Thoracic aorta (tissue), 2 donors: ENCODE measurements around the gene NRXN3. TPM values are rescaled to one million over a fixed set of nuclear protein-coding genes. Genes with fewer than 3 reads are reported as not detected.

Experiments
- ATAC-seq: fragments of 150-250 bp; one replicate; pipeline ENCODE4 v1.8.0; 2017; ENCODE audit warnings: low read depth; ENCODE audit not compliant: insufficient number of reproducible peaks, low FRiP score
- DNase-seq: peaks from one replicate; pipeline ENCODE4 v3.0.0-alpha.2; 2020; ENCODE audit warnings: low spot score
- H3K27ac ChIP-seq, 2 donors: fragments of 200-600 bp; sonication (generic); 1 replicate in 1 of 2; 2 replicates in 1 of 2; pipeline ENCODE4 v1.5.1; 2016; ENCODE audit warnings: mild to moderate bottlenecking in 2 of 2, moderate library complexity in 2 of 2
- H3K27me3 ChIP-seq: fragments of 200-600 bp; sonication (generic); replicated peaks from 2 replicates; pipeline ENCODE4 v1.6.0; 2016; ENCODE audit warnings: mild to moderate bottlenecking; ENCODE audit not compliant: insufficient read depth
- H3K36me3 ChIP-seq: fragments of 200-600 bp; sonication (generic); one replicate; pipeline ENCODE4 v1.5.1; 2016
- H3K4me1 ChIP-seq, 2 donors: fragments of 200-600 bp; sonication (generic); 1 replicate in 1 of 2; 2 replicates in 1 of 2; pipeline versions ENCODE4 v1.5.1 to v1.6.0; 2016; ENCODE audit warnings: low read depth in 2 of 2, mild to moderate bottlenecking in 1 of 2; ENCODE audit not compliant: control insufficient read depth in 1 of 2
- H3K4me3 ChIP-seq: fragments of 200-600 bp; sonication (generic); 2 replicates; pipeline ENCODE4 v1.5.1; 2016; ENCODE audit warnings: mild to moderate bottlenecking
- H3K9me3 ChIP-seq: fragments of 200-600 bp; sonication (generic); 2 replicates; pipeline ENCODE4 v1.5.1; 2016
- total RNA-seq, 2 donors: library from RNA; depleted of rRNA; stranded (reverse); fragments of >200 nt; gene quantifications; one replicate each; pipeline versions ENCODE4 v1.1.0 to v1.2.3, GENCODE V29; 2016
- TF ChIP-seq, protein P1 (sequence below): fragments of 200-600 bp; sonication (generic); IDR thresholded peaks from one replicate; pipeline ENCODE4 v1.5.1; 2019; ENCODE audit warnings: antibody characterized with exemption

The NRXN3 gene
- total RNA-seq, 2 donors from 2014 or later: 5.6 to 33.3 TPM

DNA sequence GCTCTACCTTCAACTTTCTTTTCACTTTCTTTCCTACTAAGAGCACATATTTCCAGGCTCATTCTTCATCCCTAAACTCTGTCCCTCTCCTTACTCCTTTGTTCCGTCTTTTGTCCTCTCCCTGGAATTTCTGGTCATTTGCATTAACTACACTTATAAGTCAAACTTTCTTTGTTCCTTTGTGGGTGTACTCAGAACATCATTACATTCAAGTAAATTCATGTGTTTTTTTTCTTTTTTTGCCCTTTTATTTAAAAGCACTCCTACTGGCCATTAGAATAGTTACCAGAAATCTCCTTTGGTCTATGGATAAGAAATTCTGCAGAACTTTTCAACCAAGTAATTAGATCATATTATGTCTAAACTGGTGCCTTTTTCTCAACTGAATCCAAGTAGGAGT is 1238.5 kb downstream of the NRXN3 start:
- no peaks in the 10 kb centered on the region for H3K36me3 ChIP-seq
- ATAC-seq: no peak
- no peaks in the 10 kb centered on the region for H3K4me1 ChIP-seq
- no peak overlapping the region for H3K4me3 ChIP-seq
- no peaks in the 10 kb centered on the region for H3K9me3 ChIP-seq
- TF ChIP-seq, protein P1, sequence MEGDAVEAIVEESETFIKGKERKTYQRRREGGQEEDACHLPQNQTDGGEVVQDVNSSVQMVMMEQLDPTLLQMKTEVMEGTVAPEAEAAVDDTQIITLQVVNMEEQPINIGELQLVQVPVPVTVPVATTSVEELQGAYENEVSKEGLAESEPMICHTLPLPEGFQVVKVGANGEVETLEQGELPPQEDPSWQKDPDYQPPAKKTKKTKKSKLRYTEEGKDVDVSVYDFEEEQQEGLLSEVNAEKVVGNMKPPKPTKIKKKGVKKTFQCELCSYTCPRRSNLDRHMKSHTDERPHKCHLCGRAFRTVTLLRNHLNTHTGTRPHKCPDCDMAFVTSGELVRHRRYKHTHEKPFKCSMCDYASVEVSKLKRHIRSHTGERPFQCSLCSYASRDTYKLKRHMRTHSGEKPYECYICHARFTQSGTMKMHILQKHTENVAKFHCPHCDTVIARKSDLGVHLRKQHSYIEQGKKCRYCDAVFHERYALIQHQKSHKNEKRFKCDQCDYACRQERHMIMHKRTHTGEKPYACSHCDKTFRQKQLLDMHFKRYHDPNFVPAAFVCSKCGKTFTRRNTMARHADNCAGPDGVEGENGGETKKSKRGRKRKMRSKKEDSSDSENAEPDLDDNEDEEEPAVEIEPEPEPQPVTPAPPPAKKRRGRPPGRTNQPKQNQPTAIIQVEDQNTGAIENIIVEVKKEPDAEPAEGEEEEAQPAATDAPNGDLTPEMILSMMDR: no peak
- H3K27me3 ChIP-seq: no peaks in the 10 kb centered on the region
- DNase-seq: no peak
- no peak overlapping the region for H3K27ac ChIP-seq

DNA sequence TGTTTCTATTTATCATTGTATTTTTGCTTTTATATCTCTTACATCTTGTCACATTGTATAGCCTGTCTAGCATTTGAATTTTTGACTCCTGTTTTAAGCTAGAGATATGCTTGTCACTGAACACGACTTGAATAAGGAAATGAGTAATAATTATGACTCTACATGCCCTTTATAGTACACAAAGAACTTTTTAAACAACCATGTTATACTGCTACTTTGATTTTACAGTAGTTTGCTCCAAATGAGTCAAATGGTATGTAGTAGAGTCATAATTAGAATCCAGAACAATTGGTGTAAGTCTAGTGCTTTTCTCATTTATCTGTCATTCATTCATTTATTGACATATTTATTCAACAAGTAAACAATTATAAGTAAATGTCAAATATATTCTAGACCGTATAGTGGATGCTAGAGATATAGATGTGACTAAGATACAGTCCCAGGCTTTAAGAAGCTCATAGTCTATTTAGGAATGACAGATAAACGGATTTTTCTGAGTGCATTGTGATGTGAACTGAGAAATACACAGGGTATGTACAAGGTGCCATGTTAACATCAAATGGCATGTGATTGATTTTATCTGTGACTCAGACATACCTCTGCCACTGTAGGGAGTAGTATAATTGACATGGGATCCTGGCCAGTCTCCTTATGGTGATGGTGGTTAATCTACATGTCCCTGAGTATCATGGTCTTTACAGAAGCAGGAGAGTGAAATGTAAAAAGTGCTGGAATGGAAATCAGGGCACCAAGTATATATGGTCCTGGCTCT is 1241.4 kb downstream of the NRXN3 start:
- TF ChIP-seq, protein P1: no peak
- DNase-seq (no peak), ATAC-seq (no peak)
- Histone ChIP-seq H3K36me3 (no peaks in the 10 kb centered on the region), H3K4me3 (no peak overlapping the region), H3K27ac (no peak overlapping the region), H3K4me1 (no peaks in the 10 kb centered on the region), H3K9me3 (no peaks in the 10 kb centered on the region), H3K27me3 (no peaks in the 10 kb centered on the region)

DNA sequence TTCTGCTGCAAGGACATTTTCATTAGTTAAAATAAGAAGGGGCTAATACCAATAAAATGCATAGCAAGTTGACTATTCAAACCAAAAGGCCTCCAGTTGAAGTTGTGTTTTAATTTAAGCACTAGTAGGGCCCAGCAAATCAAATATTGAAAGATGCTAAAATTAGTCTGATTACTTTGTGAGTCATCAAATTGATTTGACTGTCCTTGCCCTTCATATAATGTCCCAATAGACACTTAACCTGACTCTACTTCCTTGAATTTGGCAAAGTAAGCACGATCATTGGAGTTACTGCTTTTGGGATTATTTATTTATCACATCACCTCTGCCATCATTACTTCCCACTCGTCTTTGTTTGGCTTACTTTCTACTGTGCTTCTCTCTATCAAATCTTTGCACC is 1242.6 kb downstream of the NRXN3 start:
- Histone ChIP-seq H3K27me3 (no peaks in the 10 kb centered on the region), H3K9me3 (no peaks in the 10 kb centered on the region), H3K27ac (no peak overlapping the region), H3K4me3 (no peak overlapping the region), H3K36me3 (no peaks in the 10 kb centered on the region), H3K4me1 (no peaks in the 10 kb centered on the region)
- no peak for ATAC-seq
- TF ChIP-seq, protein P1: no peak
- no peak for DNase-seq

DNA sequence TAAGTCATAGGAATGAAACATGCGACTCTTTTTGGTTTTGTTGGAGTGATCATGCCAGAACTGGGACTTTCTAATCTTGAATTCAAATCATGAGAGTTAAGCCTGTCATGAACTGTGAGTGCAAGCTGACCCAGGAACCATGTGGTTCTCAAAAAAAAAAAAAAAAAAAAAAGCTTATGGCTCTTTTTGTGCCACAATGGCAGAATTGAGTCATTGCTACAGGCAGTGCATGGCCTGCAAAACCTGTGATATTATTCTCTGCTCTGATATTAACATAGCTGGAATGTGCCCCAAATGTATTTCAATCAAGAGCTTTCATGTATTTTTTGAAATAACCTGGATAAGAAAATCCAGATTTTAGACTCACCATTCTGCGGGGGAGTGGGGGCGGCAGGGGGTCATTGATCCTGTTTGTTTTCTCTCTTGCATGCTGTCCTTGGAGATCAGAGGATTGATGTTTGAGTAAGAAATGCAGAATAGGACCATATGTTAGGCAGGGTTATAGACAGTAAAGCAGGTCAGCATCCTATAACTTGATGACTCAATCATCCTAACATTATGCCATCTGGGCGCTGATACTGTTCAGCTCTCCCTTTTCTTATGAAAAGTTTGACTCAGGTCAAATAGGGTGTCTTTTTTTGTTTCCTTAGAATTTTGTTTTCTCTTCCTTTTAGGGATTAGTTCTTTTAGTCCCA is 1243.7 kb downstream of the NRXN3 start:
- Histone ChIP-seq H3K36me3 (no peaks in the 10 kb centered on the region), H3K27ac (no peak overlapping the region), H3K4me1 (no peaks in the 10 kb centered on the region), H3K4me3 (no peak overlapping the region), H3K9me3 (no peaks in the 10 kb centered on the region), H3K27me3 (no peaks in the 10 kb centered on the region)
- DNase-seq (no peak), ATAC-seq (no peak)
- TF ChIP-seq, protein P1: no peak

DNA sequence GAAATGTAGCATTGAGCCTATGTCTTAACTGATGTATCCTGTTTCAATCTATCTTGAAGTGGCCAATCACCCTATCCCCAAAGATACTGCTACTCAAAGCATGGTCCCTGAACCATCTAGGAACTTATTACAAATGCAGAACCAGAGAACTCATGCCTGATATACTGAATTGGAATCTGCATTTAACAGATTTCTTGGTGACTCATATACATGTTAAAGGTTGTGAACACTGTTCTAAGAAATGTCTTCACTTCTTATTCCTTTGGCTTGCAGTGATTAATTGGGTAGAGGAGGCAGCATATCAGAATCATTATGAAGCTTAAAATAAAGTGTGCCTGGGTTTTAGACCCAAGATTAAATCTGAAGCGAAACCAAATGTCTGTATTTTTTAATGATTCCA is 1245.6 kb downstream of the NRXN3 start:
- DNase-seq (no peak), ATAC-seq (no peak)
- TF ChIP-seq, protein P1: no peak
- Histone ChIP-seq H3K27ac (no peak overlapping the region), H3K4me3 (no peak overlapping the region), H3K27me3 (no peaks in the 10 kb centered on the region), H3K36me3 (no peaks in the 10 kb centered on the region), H3K9me3 (no peaks in the 10 kb centered on the region), H3K4me1 (no peaks in the 10 kb centered on the region)
